CD4-positive, alpha-beta T cell treated with Interleukin-6 at 100 ng/mL for 8 hours (primary cell): ENCODE results near the gene CACNG3.
"Not testable (repeated sequence)": the region's sequence is repeated elsewhere in the genome, so short reads cannot be mapped to it uniquely, and the experiment has no call there.

ENCODE experiments used
- DNase-seq: peaks from one replicate; pipeline ENCODE4 v3.0.0-alpha.2; 2020; ENCODE audit warnings: mixed read lengths, low spot score

Gene CACNG3

GRCh38 chr16:24279982-24280515 lies 23.9 kb downstream of the CACNG3 start:
- DNase-seq: no peak

- DNase-seq: no peak
Measured at GRCh38 chr16:24281466-24281865, 25.3 kb downstream of the CACNG3 start.

GRCh38 chr16:24282141-24282540 lies 26.0 kb downstream of the CACNG3 start:
- DNase-seq: no peak

GRCh38 chr16:24286741-24287405 lies 30.7 kb downstream of the CACNG3 start:
- no peak for DNase-seq

- DNase-seq: no peak
Measured at GRCh38 chr16:24288516-24288915, 32.4 kb downstream of the CACNG3 start.

- DNase-seq: no peak
Measured at GRCh38 chr16:24289166-24289700, 33.1 kb downstream of the CACNG3 start.

- DNase-seq: no peak
Measured at GRCh38 chr16:24291932-24292331, 35.8 kb downstream of the CACNG3 start.

- DNase-seq: no peak
Measured at GRCh38 chr16:24294131-24294530, 38.0 kb downstream of the CACNG3 start.

- DNase-seq: no peak
Measured at GRCh38 chr16:24297375-24297774, 41.2 kb downstream of the CACNG3 start.

- no peak for DNase-seq
Measured at GRCh38 chr16:24298548-24299167, 42.5 kb downstream of the CACNG3 start.

GRCh38 chr16:24300750-24301149 lies 44.6 kb downstream of the CACNG3 start:
- not testable (repeated sequence) for DNase-seq

- DNase-seq: no peak
Measured at GRCh38 chr16:24302636-24303035, 46.5 kb downstream of the CACNG3 start.

GRCh38 chr16:24308200-24308599 lies 52.1 kb downstream of the CACNG3 start:
- no peak for DNase-seq

GRCh38 chr16:24309258-24310142 lies 53.4 kb downstream of the CACNG3 start:
- no peak for DNase-seq

GRCh38 chr16:24315343-24315742 lies 59.2 kb downstream of the CACNG3 start:
- DNase-seq: no peak

- no peak for DNase-seq
Measured at GRCh38 chr16:24318680-24319079, 62.5 kb downstream of the CACNG3 start.

- DNase-seq: no peak
Measured at GRCh38 chr16:24319126-24319814, 63.1 kb downstream of the CACNG3 start.

GRCh38 chr16:24322106-24322505 lies 66.0 kb downstream of the CACNG3 start:
- DNase-seq: no peak

GRCh38 chr16:24324421-24324820 lies 68.3 kb downstream of the CACNG3 start:
- no peak for DNase-seq

GRCh38 chr16:24328835-24329452 lies 72.8 kb downstream of the CACNG3 start:
- no peak for DNase-seq

- no peak for DNase-seq
Measured at GRCh38 chr16:24332178-24332577, 76.0 kb downstream of the CACNG3 start.
